ENCODE measurements around the gene MLXIPL.
"Not testable (repeated sequence)": the region's sequence is repeated elsewhere in the genome, so short reads cannot be mapped to it uniquely, and the experiment has no call there.

MLXIPL gene

DNA sequence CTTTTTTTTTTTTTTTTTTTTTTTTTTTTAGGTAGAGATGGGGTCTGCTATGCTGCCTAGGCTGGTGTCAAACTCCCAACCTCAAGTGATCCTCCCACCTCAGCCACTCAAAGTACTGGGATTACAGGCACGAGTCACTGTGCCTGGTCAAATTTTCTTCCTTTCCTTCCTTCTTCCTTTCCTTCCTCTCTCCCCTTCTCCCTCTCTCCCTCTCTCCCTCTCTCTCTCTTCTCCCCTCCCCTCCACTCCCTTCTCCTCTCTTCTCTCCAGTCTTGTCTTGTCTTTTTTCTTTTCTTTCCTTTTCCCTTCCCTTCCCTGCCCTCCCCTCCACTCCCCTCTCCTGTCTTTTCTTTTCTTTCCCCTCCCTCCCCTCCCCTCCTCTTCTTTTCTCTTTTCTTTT is 7.2 kb upstream of the MLXIPL start:
- no peak overlapping the region for H3K27ac Mint-ChIP-seq

DNA sequence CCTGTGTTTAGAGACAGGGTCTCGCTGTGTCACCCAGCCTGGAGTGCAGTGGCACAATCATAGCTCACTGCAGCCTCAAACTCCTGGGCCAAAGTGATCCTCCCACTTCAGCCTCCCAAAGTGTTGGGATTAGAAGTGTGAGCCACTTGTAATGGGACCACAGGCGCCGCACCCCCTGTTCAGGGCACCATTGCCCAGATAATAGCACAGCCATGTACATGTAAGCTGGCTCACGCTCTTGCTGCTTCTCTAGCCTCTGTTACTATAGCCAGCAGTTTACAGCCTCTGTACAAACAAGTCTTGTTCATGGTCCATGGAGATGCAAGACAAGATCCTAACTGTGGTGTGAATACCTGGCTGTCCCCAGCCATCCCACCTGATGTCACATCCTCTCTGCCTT is 4.2 kb upstream of the MLXIPL start:
- H3K4me1 Mint-ChIP-seq (ENCODE audit: low read depth): peaks cover 10% of the 10 kb centered on the region
- H3K27me3 Mint-ChIP-seq: peaks cover 87% of the 10 kb centered on the region
- intact Hi-C loops (cut with micrococcal nuclease): loop anchor here (10.0 kb wide), 1 partner anchor 226 kb away; no protein-coding TSS in a partner anchor
- no peaks in the 10 kb centered on the region for H3K9me3 Mint-ChIP-seq
- no peak overlapping the region for H3K4me3 Mint-ChIP-seq
- no peak overlapping the region for H3K27ac Mint-ChIP-seq
- no peaks in the 10 kb centered on the region for H3K36me3 Mint-ChIP-seq (ENCODE audit: low read depth)

More for the DNA sequence above, 7.2 kb upstream of the MLXIPL start:
- peaks cover 20% of the 10 kb centered on the region for H3K4me1 Mint-ChIP-seq (ENCODE audit: low read depth)
- intact Hi-C loops (cut with micrococcal nuclease): no loop called here
- H3K9me3 Mint-ChIP-seq: no peaks in the 10 kb centered on the region
- H3K4me3 Mint-ChIP-seq: no peak overlapping the region
- no peaks in the 10 kb centered on the region for H3K36me3 Mint-ChIP-seq (ENCODE audit: low read depth)
- H3K27me3 Mint-ChIP-seq: peaks cover 70% of the 10 kb centered on the region

DNA sequence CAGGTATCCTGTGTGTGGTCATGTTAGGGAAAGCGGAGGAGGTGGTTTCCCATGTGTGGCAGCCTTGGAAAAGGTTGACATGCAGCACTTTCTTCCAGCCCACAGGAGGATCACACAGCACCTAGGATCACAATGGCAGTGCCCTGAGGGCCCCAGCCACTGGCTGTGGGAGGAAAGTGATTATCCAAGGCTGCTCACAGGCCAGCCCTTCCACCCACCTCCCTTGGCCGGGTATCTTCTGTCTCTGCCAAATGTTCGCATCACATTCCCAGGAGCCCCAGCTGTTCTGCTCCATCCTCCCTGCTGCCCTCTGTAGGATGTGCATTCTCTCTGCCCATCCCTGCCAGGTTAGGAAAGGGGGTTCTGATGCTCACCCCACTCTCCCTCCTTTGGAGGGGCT is 2.5 kb upstream of the MLXIPL start:
- Mint-ChIP-seq H3K27me3 (peaks cover 89% of the 10 kb centered on the region), H3K27ac (no peak overlapping the region), H3K36me3 (ENCODE audit: low read depth) (no peaks in the 10 kb centered on the region), H3K9me3 (no peaks in the 10 kb centered on the region), H3K4me1 (ENCODE audit: low read depth) (peaks cover 16% of the 10 kb centered on the region), H3K4me3 (no peak overlapping the region)
- intact Hi-C loops (cut with micrococcal nuclease): loop anchor here (10.0 kb wide), 1 partner anchor 228 kb away; no protein-coding TSS in a partner anchor

GRCh38 chr7:73625276-73625675 is 954 bp upstream of the MLXIPL start:
- no peaks in the 10 kb centered on the region for H3K9me3 Mint-ChIP-seq
- no peaks in the 10 kb centered on the region for H3K36me3 Mint-ChIP-seq (ENCODE audit: low read depth)
- peaks cover 14% of the 10 kb centered on the region for H3K4me1 Mint-ChIP-seq (ENCODE audit: low read depth)
- H3K4me3 Mint-ChIP-seq: no peak overlapping the region
- H3K27me3 Mint-ChIP-seq: peaks cover 90% of the 10 kb centered on the region
- no peak overlapping the region for H3K27ac Mint-ChIP-seq
- intact Hi-C loops (cut with micrococcal nuclease): loop anchor here (10.0 kb wide), 1 partner anchor 230 kb away; no protein-coding TSS in a partner anchor

DNA sequence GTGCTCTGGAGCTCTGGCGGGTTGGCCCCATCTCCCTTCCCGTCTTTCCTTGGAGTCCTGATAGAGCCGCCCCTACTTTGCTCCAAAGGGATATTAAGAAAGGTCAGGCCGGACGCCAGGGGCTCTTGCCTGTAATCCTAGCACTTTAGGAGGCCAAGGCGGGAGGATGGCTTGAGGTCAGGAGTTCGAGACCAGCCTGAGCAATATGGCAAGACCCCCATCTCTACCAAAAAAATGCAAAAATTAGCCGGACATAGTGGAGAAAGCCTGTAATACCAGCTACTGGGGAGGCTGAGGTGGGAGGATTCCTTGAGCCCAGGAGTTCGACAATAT is 313 bp upstream of the MLXIPL start:
- intact Hi-C loops (cut with micrococcal nuclease): loop anchor here (10.0 kb wide), 1 partner anchor 230 kb away; no protein-coding TSS in a partner anchor
- Mint-ChIP-seq H3K4me1 (ENCODE audit: low read depth) (peaks cover 14% of the 10 kb centered on the region), H3K9me3 (no peaks in the 10 kb centered on the region), H3K27ac (no peak overlapping the region), H3K27me3 (peaks cover 94% of the 10 kb centered on the region), H3K36me3 (ENCODE audit: low read depth) (no peaks in the 10 kb centered on the region), H3K4me3 (peak overlapping the region; percentile 56)

GRCh38 chr7:73622909-73623797 is 1.2 kb downstream of the MLXIPL start:
- no peak overlapping the region for H3K27ac Mint-ChIP-seq
- intact Hi-C loops (cut with micrococcal nuclease): loop anchor here (10.0 kb wide), 1 partner anchor 232 kb away; no protein-coding TSS in a partner anchor
- H3K9me3 Mint-ChIP-seq: no peaks in the 10 kb centered on the region
- peak overlapping the region; percentile 56 for H3K4me3 Mint-ChIP-seq
- H3K36me3 Mint-ChIP-seq (ENCODE audit: low read depth): no peaks in the 10 kb centered on the region
- peaks cover 96% of the 10 kb centered on the region for H3K27me3 Mint-ChIP-seq
- H3K4me1 Mint-ChIP-seq (ENCODE audit: low read depth): peaks cover 14% of the 10 kb centered on the region

GRCh38 chr7:73622527-73622908 is 1.8 kb downstream of the MLXIPL start:
- H3K27me3 Mint-ChIP-seq: peaks cover 96% of the 10 kb centered on the region
- intact Hi-C loops (cut with micrococcal nuclease): loop anchor here (10.0 kb wide), 1 partner anchor 232 kb away; no protein-coding TSS in a partner anchor
- H3K4me1 Mint-ChIP-seq (ENCODE audit: low read depth): peaks cover 14% of the 10 kb centered on the region
- no peak overlapping the region for H3K27ac Mint-ChIP-seq
- H3K36me3 Mint-ChIP-seq (ENCODE audit: low read depth): no peaks in the 10 kb centered on the region
- no peaks in the 10 kb centered on the region for H3K9me3 Mint-ChIP-seq
- no peak overlapping the region for H3K4me3 Mint-ChIP-seq

DNA sequence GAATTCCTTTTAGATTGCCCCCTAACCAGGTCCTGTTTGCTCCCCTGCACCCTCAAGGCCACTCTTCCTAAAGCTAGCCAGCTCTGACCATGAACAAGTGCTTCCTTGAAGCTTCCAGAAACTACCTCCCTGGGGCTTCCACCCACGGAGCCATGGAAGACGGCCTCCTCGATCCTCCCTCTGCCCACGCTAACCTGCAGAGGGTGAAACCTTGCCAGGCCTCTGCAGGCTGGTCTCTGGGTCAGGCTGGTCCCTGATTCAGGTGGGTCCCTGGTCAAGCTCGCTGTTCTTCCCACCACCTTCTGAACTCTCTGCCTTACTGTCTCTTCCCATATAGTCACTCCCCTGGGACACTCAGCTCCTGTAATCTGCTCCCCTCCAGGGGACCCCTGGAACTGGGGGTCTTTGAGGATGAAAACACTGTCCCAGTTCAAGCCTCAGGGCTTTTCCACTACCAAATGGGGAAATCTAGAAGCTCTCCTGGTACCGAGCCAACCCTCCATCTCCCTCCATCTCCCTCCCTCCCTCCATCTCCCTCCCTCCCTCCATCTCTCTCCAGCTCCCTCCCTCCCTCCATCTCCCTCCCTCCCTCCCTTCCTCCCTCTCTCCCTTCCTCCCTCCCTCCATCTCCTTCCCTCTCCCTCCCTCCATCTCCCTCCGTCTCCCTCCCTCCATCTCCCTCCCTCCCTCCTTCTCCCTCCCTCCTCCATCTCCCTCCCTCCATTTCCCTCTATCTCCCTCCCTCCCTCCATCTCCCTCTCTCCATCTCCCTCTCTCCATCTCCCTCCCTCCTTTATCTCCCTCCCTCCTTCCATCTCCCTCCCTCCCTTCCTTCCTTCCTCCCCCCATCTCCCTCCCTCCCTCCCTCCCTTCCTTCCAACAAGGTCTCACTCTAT is 2.9 kb downstream of the MLXIPL start:
- intact Hi-C loops (cut with micrococcal nuclease): loop anchor here (10.0 kb wide), 1 partner anchor 233 kb away; no protein-coding TSS in a partner anchor
- H3K9me3 Mint-ChIP-seq: no peaks in the 10 kb centered on the region
- H3K27ac Mint-ChIP-seq: no peak overlapping the region
- H3K4me3 Mint-ChIP-seq: no peak overlapping the region
- peaks cover 14% of the 10 kb centered on the region for H3K4me1 Mint-ChIP-seq (ENCODE audit: low read depth)
- peaks cover 96% of the 10 kb centered on the region for H3K27me3 Mint-ChIP-seq
- H3K36me3 Mint-ChIP-seq (ENCODE audit: low read depth): no peaks in the 10 kb centered on the region

DNA sequence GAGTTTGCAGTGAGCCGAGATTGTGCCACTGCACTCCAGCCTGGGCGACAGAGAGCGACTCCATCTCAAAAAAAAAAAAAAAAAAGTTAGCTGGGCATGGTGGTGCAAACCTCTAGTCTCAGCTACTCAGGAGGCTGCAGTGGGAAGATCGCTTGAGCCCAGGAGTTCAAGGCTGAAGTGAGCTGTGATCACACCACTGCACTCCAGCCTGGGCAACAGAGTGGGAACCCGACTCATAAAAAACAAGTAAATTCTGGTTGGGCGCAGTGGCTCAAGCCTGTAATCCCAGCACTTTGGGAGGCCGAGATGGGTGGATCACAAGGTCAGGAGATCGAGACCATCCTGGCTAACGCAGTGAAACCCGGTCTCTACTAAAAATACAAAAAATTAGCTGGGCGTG is 4.9 kb downstream of the MLXIPL start:
- H3K27me3 Mint-ChIP-seq: peaks cover 97% of the 10 kb centered on the region
- H3K36me3 Mint-ChIP-seq (ENCODE audit: low read depth); H3K4me3 Mint-ChIP-seq; H3K27ac Mint-ChIP-seq; H3K9me3 Mint-ChIP-seq; intact Hi-C loops (cut with micrococcal nuclease): not testable (repeated sequence)
- peaks cover 14% of the 10 kb centered on the region for H3K4me1 Mint-ChIP-seq (ENCODE audit: low read depth)

DNA sequence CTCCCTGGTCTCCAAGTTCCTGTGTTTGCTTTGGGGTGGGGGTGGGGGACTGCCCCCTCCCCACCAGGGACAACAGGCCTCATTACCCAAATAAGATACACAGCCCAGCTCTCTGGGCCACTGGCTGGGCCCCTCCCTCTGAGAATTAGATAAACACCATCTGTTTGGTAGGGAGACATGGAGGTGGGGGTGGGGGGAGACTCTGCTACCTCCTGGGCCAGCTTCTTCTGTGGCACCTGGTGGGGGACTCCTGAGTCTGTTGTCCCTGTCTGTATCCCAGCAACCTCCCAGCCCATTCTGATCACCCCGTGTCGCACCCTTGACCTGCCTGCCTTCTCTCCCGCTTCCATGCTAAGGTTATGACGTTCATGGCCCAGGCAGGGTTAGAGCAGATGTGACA is 5.8 kb downstream of the MLXIPL start:
- Mint-ChIP-seq H3K4me3 (no peak overlapping the region), H3K27ac (no peak overlapping the region), H3K36me3 (ENCODE audit: low read depth) (no peaks in the 10 kb centered on the region), H3K4me1 (ENCODE audit: low read depth) (peaks cover 17% of the 10 kb centered on the region), H3K9me3 (no peaks in the 10 kb centered on the region), H3K27me3 (peaks cover 97% of the 10 kb centered on the region)
- intact Hi-C loops (cut with micrococcal nuclease): no loop called here

- H3K27me3 Mint-ChIP-seq: peaks cover 97% of the 10 kb centered on the region
- H3K4me1 Mint-ChIP-seq (ENCODE audit: low read depth): peaks cover 12% of the 10 kb centered on the region
- not testable (repeated sequence) for H3K27ac Mint-ChIP-seq
Observed at GRCh38 chr7:73617520-73617919, 6.8 kb downstream of the MLXIPL start.

GRCh38 chr7:73615886-73616285 is 8.4 kb downstream of the MLXIPL start:
- Mint-ChIP-seq H3K4me3 (no peak overlapping the region), H3K9me3 (no peaks in the 10 kb centered on the region), H3K27ac (no peak overlapping the region), H3K4me1 (ENCODE audit: low read depth) (peaks cover 13% of the 10 kb centered on the region), H3K27me3 (peaks cover 97% of the 10 kb centered on the region), H3K36me3 (ENCODE audit: low read depth) (no peaks in the 10 kb centered on the region)
- intact Hi-C loops (cut with micrococcal nuclease): no loop called here

More at GRCh38 chr7:73617520-73617919, 6.8 kb downstream of the MLXIPL start:
- H3K4me3 Mint-ChIP-seq; intact Hi-C loops (cut with micrococcal nuclease); H3K9me3 Mint-ChIP-seq; H3K36me3 Mint-ChIP-seq (ENCODE audit: low read depth): not testable (repeated sequence)

- H3K4me3 Mint-ChIP-seq; intact Hi-C loops (cut with micrococcal nuclease); H3K27ac Mint-ChIP-seq; H3K9me3 Mint-ChIP-seq; H3K36me3 Mint-ChIP-seq (ENCODE audit: low read depth): not testable (repeated sequence)
- H3K4me1 Mint-ChIP-seq (ENCODE audit: low read depth): peaks cover 13% of the 10 kb centered on the region
- peaks cover 98% of the 10 kb centered on the region for H3K27me3 Mint-ChIP-seq
Observed at GRCh38 chr7:73614937-73615336, 9.4 kb downstream of the MLXIPL start.
